Measurements from ENCODE around the gene ZNF80. TPM values are rescaled to one million over a fixed set of nuclear protein-coding genes. Genes with fewer than 3 reads are reported as not detected.
"Not testable (repeated sequence)": the region's sequence is repeated elsewhere in the genome, so short reads cannot be mapped to it uniquely, and the experiment has no call there.

ZNF80 gene
- total RNA-seq (2014; rRNA removed) = 0.06 TPM in 1 of 2 replicates, not detected in the other
- polyA plus RNA-seq (2012) = not detected

DNA sequence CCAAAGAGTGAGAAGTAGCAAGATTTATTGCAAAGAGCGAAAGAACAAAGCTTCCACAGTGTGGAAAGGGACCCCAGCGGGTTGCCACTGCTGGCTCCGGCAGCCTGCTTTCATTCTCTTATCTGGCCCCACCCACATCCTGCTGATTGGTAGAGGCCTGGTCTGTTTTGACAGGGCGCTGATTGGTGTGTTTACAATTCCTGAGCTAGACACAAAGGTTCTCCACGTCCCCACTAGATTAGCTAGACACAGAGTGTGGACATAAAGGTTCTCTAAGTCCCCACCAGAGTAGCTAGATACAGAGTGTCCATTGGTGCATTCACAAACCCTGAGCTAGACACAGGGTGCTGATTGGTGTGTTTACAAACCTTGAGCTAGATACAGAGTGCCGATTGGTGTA is at the start of gene ZNF80:
ZNF80 (minus strand) TSS at position 101 of the 400 bp plus-strand sequence. CDS start 504 bp downstream, outside the sequence.
- DNase-seq (ENCODE audit: low read depth) = not testable (repeated sequence)

DNA sequence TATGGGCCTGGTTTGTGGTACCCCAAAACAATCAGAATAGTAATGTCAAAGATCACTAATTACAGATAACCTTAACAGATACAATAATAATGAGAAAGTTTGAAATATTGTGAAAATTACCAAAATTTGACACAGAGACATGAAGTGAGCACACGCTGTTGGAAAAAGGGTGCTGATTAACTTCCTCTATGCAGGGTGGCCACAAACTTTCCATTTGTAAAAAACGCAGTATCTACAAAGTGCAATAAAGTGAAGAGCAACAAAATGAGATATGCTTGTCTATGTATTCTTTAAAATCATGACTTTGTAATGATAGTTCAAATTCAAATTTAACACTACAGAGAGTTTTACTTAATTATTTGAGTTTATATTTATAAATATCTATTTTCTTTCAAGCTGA is 48.9 kb upstream of the ZNF80 start:
- DNase-seq (ENCODE audit: low read depth) = no peak

DNA sequence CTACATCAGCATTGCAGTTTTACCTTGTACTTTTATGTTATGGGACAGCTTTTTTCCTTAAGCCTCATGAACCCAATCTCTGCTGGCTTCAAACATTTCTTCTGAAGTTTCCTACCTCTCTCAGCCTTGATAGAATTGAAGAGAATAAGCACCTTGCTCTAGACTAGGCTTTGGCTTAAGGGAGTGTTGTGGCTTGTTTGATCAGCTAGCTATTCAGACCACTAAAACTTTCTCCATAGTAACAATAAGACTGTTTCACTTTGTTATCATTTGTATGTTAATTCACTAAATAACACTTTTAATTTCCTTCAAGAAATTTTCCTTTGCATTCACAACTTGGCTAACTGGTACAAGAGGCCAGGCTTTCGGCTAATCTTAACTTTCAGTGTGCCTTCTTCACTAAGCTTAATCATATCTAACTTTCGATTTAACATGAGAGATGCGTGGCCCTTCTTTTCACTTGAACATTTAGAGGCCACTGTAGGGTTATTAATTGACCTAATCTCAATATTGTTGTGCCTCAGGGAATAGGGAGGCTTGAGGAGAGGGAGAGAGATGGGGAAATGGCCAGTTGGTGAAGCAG is 48.4 kb upstream of the ZNF80 start:
- no peak for DNase-seq (ENCODE audit: low read depth)

GRCh38 chr3:114284644-114285043 is 47.3 kb upstream of the ZNF80 start:
- DNase-seq (ENCODE audit: low read depth) = no peak

DNA sequence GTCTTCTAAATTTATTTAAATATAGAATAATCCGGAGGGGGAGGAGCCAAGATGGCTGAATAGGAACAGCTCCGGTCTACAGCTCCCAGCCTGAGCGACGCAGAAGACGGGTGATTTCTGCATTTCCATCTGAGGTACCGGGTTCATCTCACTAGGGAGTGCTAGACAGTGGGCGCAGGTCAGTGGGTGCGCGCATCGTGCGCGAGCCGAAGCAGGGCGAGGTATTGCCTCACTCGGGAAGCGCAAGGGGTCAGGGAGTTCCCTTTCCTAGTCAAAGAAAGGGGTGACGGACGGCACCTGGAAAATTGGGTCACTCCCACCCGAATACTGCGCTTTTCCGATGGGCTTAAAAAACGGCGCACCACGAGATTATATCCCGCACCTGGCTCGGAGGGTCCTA is 39.5 kb upstream of the ZNF80 start:
- DNase-seq (ENCODE audit: low read depth) = not testable (repeated sequence)

DNA sequence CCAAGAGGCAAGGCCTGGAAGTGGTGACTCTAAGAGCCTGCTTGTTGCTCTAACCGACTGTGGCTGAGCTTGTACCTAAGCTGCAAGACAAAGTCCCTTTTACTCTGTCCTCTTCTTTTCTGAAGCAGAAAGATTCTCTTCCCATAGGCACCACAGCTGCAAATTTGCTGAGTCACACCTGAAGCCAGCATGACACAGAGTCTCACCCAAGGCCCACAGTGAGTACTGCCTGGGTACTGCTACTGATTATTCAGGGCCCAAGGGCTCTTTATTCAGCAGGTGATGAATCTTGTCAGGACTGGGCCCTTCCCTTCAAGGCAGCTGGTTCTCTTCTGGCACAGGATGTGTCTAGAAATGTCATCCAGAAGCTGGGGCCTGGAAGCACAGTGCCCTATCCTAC is 37.6 kb upstream of the ZNF80 start:
- DNase-seq (ENCODE audit: low read depth) = peak; percentile 67

GRCh38 chr3:114272271-114272670 is 34.9 kb upstream of the ZNF80 start:
- DNase-seq (ENCODE audit: low read depth) = peak; percentile 17

GRCh38 chr3:114270019-114270418 is 32.6 kb upstream of the ZNF80 start:
- DNase-seq (ENCODE audit: low read depth) = no peak

- DNase-seq (ENCODE audit: low read depth) = no peak
Observed at GRCh38 chr3:114260152-114260551, 22.8 kb upstream of the ZNF80 start.

GRCh38 chr3:114259566-114259965 is 22.2 kb upstream of the ZNF80 start:
- DNase-seq (ENCODE audit: low read depth) = no peak

- no peak for DNase-seq (ENCODE audit: low read depth)
Observed at GRCh38 chr3:114253505-114253904, 16.1 kb upstream of the ZNF80 start.

GRCh38 chr3:114252954-114253353 is 15.6 kb upstream of the ZNF80 start:
- DNase-seq (ENCODE audit: low read depth) = no peak

GRCh38 chr3:114242947-114243346 is 5.6 kb upstream of the ZNF80 start:
- DNase-seq (ENCODE audit: low read depth) = no peak

- no peak for DNase-seq (ENCODE audit: low read depth)
Observed at GRCh38 chr3:114241262-114241661, 3.9 kb upstream of the ZNF80 start.

GRCh38 chr3:114238146-114238785 is 888 bp upstream of the ZNF80 start:
- not testable (repeated sequence) for DNase-seq (ENCODE audit: low read depth)

- DNase-seq (ENCODE audit: low read depth) = no peak
Observed at GRCh38 chr3:114235431-114235830, 1.9 kb downstream of the ZNF80 start.

GRCh38 chr3:114234745-114235144 is 2.6 kb downstream of the ZNF80 start:
- DNase-seq (ENCODE audit: low read depth) = no peak

DNA sequence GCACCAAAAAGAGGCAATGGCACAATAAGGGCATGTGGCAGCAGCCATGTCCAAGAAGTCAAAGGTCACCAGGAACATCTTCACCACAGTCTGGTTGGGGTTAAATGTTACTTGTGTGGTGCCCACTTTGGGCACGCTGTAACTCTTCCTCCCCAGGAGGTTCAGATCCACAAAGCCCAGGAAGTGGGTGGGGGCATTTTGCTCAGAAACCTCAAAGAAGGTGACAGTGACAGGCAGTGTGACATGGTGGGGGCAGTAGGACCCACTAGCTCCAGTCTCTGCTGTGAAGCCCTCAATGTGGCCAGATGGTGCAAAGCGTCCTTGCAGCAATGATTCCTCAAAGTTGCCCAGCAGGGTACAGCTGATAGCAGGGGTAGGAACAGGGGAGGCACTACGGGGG is 5.8 kb downstream of the ZNF80 start:
- DNase-seq (ENCODE audit: low read depth) = no peak

GRCh38 chr3:114227076-114227475 is 10.3 kb downstream of the ZNF80 start:
- no peak for DNase-seq (ENCODE audit: low read depth)

DNA sequence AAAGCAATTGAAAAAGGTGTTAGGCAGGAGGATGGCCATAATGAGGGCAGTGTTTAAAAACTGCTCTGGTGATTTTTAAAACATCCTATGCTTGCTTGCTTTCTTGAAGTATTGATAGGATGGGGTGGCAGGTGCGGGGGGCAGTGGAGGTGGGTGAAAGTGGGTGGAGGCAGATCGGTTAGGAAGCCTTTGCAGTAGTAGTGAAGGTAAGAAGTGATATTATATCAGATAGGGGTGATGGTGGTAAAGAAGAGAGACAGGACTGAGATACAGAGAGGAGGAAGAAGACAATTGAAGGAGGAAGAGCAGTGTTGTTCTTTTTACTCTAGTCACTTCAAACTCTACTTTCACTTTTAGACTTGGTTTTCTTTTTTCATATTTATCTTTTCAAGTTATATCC is 11.1 kb downstream of the ZNF80 start:
- no peak for DNase-seq (ENCODE audit: low read depth)

- no peak for DNase-seq (ENCODE audit: low read depth)
Observed at GRCh38 chr3:114223143-114223542, 14.2 kb downstream of the ZNF80 start.

GRCh38 chr3:114221881-114222264 is 15.5 kb downstream of the ZNF80 start:
- DNase-seq (ENCODE audit: low read depth) = no peak

GRCh38 chr3:114221165-114221880 is 16.1 kb downstream of the ZNF80 start:
- no peak for DNase-seq (ENCODE audit: low read depth)
